ENCODE measurements around the gene BOLL.
"Not testable (repeated sequence)": the region's sequence is repeated elsewhere in the genome, so short reads cannot be mapped to it uniquely, and the experiment has no call there.

Gene BOLL

DNA sequence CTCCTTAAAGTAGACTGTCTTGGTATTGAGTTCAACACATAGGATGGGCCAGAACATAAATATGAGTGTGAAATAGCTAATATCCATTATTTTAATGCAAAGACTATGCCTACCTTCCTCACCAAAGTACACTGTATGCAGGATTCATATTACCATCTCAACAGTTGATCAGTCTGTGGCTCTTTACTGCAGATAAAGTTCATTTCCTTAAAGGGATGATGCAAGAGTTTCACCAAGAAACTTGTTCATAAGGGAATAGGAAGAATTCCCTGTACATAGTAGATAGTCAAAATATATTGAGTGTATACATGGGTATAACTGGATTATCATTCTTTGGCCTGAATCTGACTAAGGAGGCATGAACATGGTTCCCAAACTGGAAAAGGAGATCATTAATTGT is 44.9 kb downstream of the BOLL start:
- H3K36me3 ChIP-seq (ENCODE audit: insufficient read depth): no peaks in the 10 kb centered on the region
- H3K4me3 ChIP-seq (IDR thresholded peaks at IDR 0.05; ENCODE audit: insufficient read depth, low read depth, low read length): no peak overlapping the region
- no peak overlapping the region for H3K9ac ChIP-seq
- H3K4me1 ChIP-seq (ENCODE audit: low read depth, poor library complexity, severe bottlenecking): no peaks in the 10 kb centered on the region
- TF ChIP-seq, protein P1, sequence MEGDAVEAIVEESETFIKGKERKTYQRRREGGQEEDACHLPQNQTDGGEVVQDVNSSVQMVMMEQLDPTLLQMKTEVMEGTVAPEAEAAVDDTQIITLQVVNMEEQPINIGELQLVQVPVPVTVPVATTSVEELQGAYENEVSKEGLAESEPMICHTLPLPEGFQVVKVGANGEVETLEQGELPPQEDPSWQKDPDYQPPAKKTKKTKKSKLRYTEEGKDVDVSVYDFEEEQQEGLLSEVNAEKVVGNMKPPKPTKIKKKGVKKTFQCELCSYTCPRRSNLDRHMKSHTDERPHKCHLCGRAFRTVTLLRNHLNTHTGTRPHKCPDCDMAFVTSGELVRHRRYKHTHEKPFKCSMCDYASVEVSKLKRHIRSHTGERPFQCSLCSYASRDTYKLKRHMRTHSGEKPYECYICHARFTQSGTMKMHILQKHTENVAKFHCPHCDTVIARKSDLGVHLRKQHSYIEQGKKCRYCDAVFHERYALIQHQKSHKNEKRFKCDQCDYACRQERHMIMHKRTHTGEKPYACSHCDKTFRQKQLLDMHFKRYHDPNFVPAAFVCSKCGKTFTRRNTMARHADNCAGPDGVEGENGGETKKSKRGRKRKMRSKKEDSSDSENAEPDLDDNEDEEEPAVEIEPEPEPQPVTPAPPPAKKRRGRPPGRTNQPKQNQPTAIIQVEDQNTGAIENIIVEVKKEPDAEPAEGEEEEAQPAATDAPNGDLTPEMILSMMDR (conservative IDR thresholded peaks at IDR 0.05; ENCODE audit: low read depth, low read length): no peak
- no peak overlapping the region for H3K4me2 ChIP-seq
- H3K27ac ChIP-seq: no peak overlapping the region
- H3K27me3 ChIP-seq (ENCODE audit: insufficient read depth, low read depth): no peaks in the 10 kb centered on the region
- H3K79me2 ChIP-seq (ENCODE audit: insufficient read depth, low read depth): no peaks in the 10 kb centered on the region
- no peak overlapping the region for H2AFZ ChIP-seq (ENCODE audit: low read depth)
- H4K20me1 ChIP-seq (ENCODE audit: insufficient read depth): no peaks in the 10 kb centered on the region

DNA sequence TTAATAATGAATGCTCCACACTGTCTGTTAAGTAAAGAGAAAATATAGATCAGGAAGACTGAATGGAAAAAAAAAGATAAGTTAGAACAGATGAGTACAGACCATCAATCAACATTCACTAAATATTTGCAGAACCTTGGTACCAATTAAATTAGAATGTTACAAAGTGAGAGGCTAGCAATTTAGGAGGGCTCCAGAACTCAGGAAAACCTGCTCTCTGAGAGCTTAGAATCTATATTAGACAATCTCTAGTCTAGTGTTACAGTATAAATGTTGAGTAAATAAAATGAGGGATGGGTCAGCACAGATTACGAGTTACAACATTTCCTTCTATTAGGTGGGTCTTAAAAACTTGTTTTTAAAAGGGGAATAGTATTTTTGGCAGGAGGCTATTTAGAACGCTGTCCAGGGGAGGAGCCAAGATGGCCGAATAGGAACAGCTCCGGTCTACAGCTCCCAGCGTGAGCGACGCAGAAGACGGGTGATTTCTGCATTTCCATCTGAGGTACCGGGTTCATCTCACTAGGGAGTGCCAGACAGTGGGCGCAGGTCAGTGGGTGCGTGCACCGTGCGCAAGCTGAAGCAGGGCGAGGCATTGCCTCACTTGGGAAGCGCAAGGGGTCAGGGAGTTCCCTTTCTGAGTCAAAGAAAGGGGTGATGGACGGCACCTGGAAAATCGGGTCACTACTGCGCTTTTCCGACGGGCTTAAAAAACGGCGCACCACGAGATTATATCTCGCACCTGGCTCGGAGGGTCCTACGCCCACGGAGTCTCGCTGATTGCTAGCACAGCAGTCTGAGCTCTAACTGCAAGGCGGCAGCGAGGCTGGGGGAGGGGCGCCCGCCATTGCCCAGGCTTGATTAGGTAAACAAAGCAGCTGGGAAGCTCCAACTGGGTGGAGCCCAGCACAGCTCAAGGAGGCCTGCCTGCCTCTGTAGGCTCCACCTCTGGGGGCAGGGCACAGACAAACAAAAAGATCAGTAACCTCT is 56.3 kb downstream of the BOLL start:
- H3K9ac ChIP-seq; H4K20me1 ChIP-seq (ENCODE audit: insufficient read depth); H3K27ac ChIP-seq; H2AFZ ChIP-seq (ENCODE audit: low read depth); H3K27me3 ChIP-seq (ENCODE audit: insufficient read depth, low read depth); H3K4me2 ChIP-seq; H3K79me2 ChIP-seq (ENCODE audit: insufficient read depth, low read depth); H3K4me3 ChIP-seq (IDR thresholded peaks at IDR 0.05; ENCODE audit: insufficient read depth, low read depth, low read length); H3K4me1 ChIP-seq (ENCODE audit: low read depth, poor library complexity, severe bottlenecking); H3K36me3 ChIP-seq (ENCODE audit: insufficient read depth): not testable (repeated sequence)

DNA sequence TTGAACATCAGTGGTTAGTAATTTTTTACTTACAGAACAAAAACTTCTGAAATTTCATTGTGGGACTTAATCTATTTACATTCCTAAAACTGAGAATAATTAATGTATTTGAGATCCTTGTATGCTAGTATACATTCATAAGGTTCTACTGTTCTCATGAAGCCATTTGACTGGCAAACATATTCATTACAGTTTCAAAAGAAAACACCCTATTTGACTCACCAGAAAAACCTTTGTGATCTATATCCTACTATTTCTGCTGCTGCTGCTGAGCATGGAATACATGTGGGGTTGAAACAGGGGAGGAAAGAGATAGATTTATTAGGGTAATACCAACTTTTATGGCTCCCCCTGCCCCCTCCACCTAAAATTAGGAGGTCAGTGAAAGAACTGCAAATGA is 58.1 kb downstream of the BOLL start:
- Histone ChIP-seq H3K4me3 (IDR thresholded peaks at IDR 0.05; ENCODE audit: insufficient read depth, low read depth, low read length) (no peak overlapping the region), H3K36me3 (ENCODE audit: insufficient read depth) (no peaks in the 10 kb centered on the region; the same call in 1 of the 2 replicates), H3K9ac (no peak overlapping the region), H2AFZ (ENCODE audit: low read depth) (no peak overlapping the region), H3K27ac (no peak overlapping the region), H3K79me2 (ENCODE audit: insufficient read depth, low read depth) (no peaks in the 10 kb centered on the region), H3K27me3 (ENCODE audit: insufficient read depth, low read depth) (no peaks in the 10 kb centered on the region), H3K4me2 (no peak overlapping the region), H4K20me1 (ENCODE audit: insufficient read depth) (no peaks in the 10 kb centered on the region), H3K4me1 (ENCODE audit: low read depth, poor library complexity, severe bottlenecking) (no peaks in the 10 kb centered on the region)
- TF ChIP-seq, protein P1 (conservative IDR thresholded peaks at IDR 0.05; ENCODE audit: low read depth, low read length): no peak

DNA sequence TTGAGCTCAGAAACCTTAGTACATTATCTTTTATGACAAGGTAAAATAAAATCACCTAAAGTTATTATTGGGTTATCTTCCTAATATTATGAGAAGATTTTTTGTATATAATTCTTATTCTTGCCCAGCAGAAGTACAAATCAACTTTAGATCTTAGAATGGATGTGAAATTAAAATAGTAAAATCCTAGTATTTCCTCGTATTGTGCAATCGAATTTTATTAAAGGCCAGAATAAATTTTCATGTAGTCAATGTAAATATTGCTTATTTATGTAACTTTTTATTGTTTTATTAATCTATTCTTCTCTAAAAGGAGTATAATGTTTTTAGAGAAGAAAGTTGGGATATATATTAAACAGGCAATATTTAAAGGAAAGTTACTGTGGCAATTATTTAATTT is 67.3 kb downstream of the BOLL start:
- H3K4me2 ChIP-seq: no peak overlapping the region
- H3K36me3 ChIP-seq (ENCODE audit: insufficient read depth): no peaks in the 10 kb centered on the region
- no peaks in the 10 kb centered on the region for H4K20me1 ChIP-seq (ENCODE audit: insufficient read depth)
- no peaks in the 10 kb centered on the region for H3K4me1 ChIP-seq (ENCODE audit: low read depth, poor library complexity, severe bottlenecking)
- no peak overlapping the region for H3K4me3 ChIP-seq (IDR thresholded peaks at IDR 0.05; ENCODE audit: insufficient read depth, low read depth, low read length)
- no peak overlapping the region for H3K27ac ChIP-seq
- no peak overlapping the region for H3K9ac ChIP-seq
- H3K27me3 ChIP-seq (ENCODE audit: insufficient read depth, low read depth): no peaks in the 10 kb centered on the region
- TF ChIP-seq, protein P1 (conservative IDR thresholded peaks at IDR 0.05; ENCODE audit: low read depth, low read length): no peak
- no peak overlapping the region for H2AFZ ChIP-seq (ENCODE audit: low read depth)
- no peaks in the 10 kb centered on the region for H3K79me2 ChIP-seq (ENCODE audit: insufficient read depth, low read depth)

DNA sequence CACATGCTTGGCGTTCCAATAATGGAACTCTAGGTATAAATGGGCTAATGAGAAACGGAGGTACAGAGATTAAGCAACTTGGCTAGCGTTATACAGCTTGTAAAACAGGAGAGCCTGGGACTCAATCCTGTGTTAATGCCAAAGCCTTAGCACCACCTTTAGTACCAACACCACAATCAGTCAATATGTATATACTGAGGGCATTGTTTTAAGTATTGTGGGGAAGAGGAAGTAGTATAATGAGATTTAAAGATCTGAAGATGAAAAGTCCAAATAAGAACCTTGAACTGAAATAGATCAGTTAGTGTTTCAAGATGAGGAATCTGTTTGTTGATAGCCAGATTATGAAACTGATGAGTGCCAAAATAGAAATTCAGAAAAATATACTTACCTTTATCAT is 71.8 kb downstream of the BOLL start:
- Histone ChIP-seq H3K4me3 (IDR thresholded peaks at IDR 0.05; ENCODE audit: insufficient read depth, low read depth, low read length) (no peak overlapping the region), H2AFZ (ENCODE audit: low read depth) (no peak overlapping the region), H3K4me2 (no peak overlapping the region), H3K27ac (no peak overlapping the region), H4K20me1 (ENCODE audit: insufficient read depth) (peaks cover 16% of the 10 kb centered on the region), H3K4me1 (ENCODE audit: low read depth, poor library complexity, severe bottlenecking) (peaks cover 23% of the 10 kb centered on the region), H3K36me3 (ENCODE audit: insufficient read depth) (no peaks in the 10 kb centered on the region), H3K27me3 (ENCODE audit: insufficient read depth, low read depth) (no peaks in the 10 kb centered on the region), H3K9ac (no peak overlapping the region), H3K79me2 (ENCODE audit: insufficient read depth, low read depth) (peaks cover 20% of the 10 kb centered on the region)
- TF ChIP-seq, protein P1 (conservative IDR thresholded peaks at IDR 0.05; ENCODE audit: low read depth, low read length): no peak

Measured in KMS-11 (cell line).